Thoracic aorta (tissue), 2 donors: ENCODE data around the gene ZNF587B. TPM values are rescaled to one million over a fixed set of nuclear protein-coding genes. Genes with fewer than 3 reads are reported as not detected.
"Not testable (repeated sequence)": the region's sequence is repeated elsewhere in the genome, so short reads cannot be mapped to it uniquely, and the experiment has no call there.

Source experiments
- ATAC-seq: fragments of 150-250 bp; one replicate; pipeline ENCODE4 v1.8.0; 2017; ENCODE audit warnings: low read depth; ENCODE audit not compliant: insufficient number of reproducible peaks, low FRiP score
- DNase-seq: peaks from one replicate; pipeline ENCODE4 v3.0.0-alpha.2; 2020; ENCODE audit warnings: low spot score
- H3K27ac ChIP-seq, 2 donors: fragments of 200-600 bp; sonication (generic); 1 replicate in 1 of 2; 2 replicates in 1 of 2; pipeline ENCODE4 v1.5.1; 2016; ENCODE audit warnings: mild to moderate bottlenecking in 2 of 2, moderate library complexity in 2 of 2
- H3K27me3 ChIP-seq: fragments of 200-600 bp; sonication (generic); replicated peaks from 2 replicates; pipeline ENCODE4 v1.6.0; 2016; ENCODE audit warnings: mild to moderate bottlenecking; ENCODE audit not compliant: insufficient read depth
- H3K36me3 ChIP-seq: fragments of 200-600 bp; sonication (generic); one replicate; pipeline ENCODE4 v1.5.1; 2016
- H3K4me1 ChIP-seq, 2 donors: fragments of 200-600 bp; sonication (generic); 1 replicate in 1 of 2; 2 replicates in 1 of 2; pipeline versions ENCODE4 v1.5.1 to v1.6.0; 2016; ENCODE audit warnings: low read depth in 2 of 2, mild to moderate bottlenecking in 1 of 2; ENCODE audit not compliant: control insufficient read depth in 1 of 2
- H3K4me3 ChIP-seq: fragments of 200-600 bp; sonication (generic); 2 replicates; pipeline ENCODE4 v1.5.1; 2016; ENCODE audit warnings: mild to moderate bottlenecking
- H3K9me3 ChIP-seq: fragments of 200-600 bp; sonication (generic); 2 replicates; pipeline ENCODE4 v1.5.1; 2016
- CTCF ChIP-seq: fragments of 200-600 bp; sonication (generic); IDR thresholded peaks from one replicate; pipeline ENCODE4 v1.5.1; 2019; ENCODE audit warnings: antibody characterized with exemption
- total RNA-seq, 2 donors: library from RNA; depleted of rRNA; stranded (reverse); fragments of >200 nt; gene quantifications; one replicate each; pipeline versions ENCODE4 v1.1.0 to v1.2.3, GENCODE V29; 2016

The ZNF587B gene
- total RNA-seq, 2 donors from 2014 or later: 11.9 to 35.8 TPM

GRCh38 chr19:57850553-57851017 lies 20.5 kb downstream of the ZNF587B start:
- DNase-seq (no peak), ATAC-seq (no peak)
- peak overlapping the region; percentile 81 for H3K4me3 ChIP-seq
- H3K27me3 ChIP-seq: no peaks in the 10 kb centered on the region
- peaks cover 19% of the 10 kb centered on the region for H3K9me3 ChIP-seq
- H3K36me3 ChIP-seq: peaks cover 14% of the 10 kb centered on the region
- H3K4me1 ChIP-seq: peaks cover 0 to 8% of the 10 kb centered on the region in 2 donors
- TF ChIP-seq CTCF: no peak
- H3K27ac ChIP-seq: no peak overlapping the region

GRCh38 chr19:57851812-57852603 lies 21.9 kb downstream of the ZNF587B start:
- H3K4me1 ChIP-seq, H3K27me3 ChIP-seq, ATAC-seq, H3K4me3 ChIP-seq, DNase-seq, H3K27ac ChIP-seq: not testable (repeated sequence)
- peaks cover 23% of the 10 kb centered on the region for H3K9me3 ChIP-seq
- H3K36me3 ChIP-seq: peaks cover 24% of the 10 kb centered on the region

GRCh38 chr19:57854117-57854516 lies 24.0 kb downstream of the ZNF587B start:
- H3K4me3 ChIP-seq, H3K27me3 ChIP-seq, DNase-seq, H3K27ac ChIP-seq, ATAC-seq, H3K4me1 ChIP-seq: not testable (repeated sequence)
- Histone ChIP-seq H3K9me3 (peaks cover 38% of the 10 kb centered on the region), H3K36me3 (peaks cover 38% of the 10 kb centered on the region)

GRCh38 chr19:57862351-57862750 lies 32.3 kb downstream of the ZNF587B start:
- not testable (repeated sequence) for ATAC-seq, H3K27me3 ChIP-seq, H3K27ac ChIP-seq, DNase-seq, H3K4me1 ChIP-seq
- Histone ChIP-seq H3K9me3 (peaks cover 73% of the 10 kb centered on the region), H3K4me3 (peak overlapping the region; percentile 5), H3K36me3 (peaks cover 77% of the 10 kb centered on the region)

- H3K9me3 ChIP-seq: peaks cover 81% of the 10 kb centered on the region
These were observed 37.9 kb downstream of the ZNF587B start for GRCh38 chr19:57867868-57868492.

GRCh38 chr19:57869655-57870054 lies 39.6 kb downstream of the ZNF587B start:
- ATAC-seq, H3K4me3 ChIP-seq, DNase-seq, H3K27ac ChIP-seq, H3K4me1 ChIP-seq, H3K27me3 ChIP-seq: not testable (repeated sequence)
- Histone ChIP-seq H3K9me3 (peaks cover 90% of the 10 kb centered on the region), H3K36me3 (peaks cover 32% of the 10 kb centered on the region)

More at GRCh38 chr19:57867868-57868492, 37.9 kb downstream of the ZNF587B start:
- no peak for TF ChIP-seq CTCF
- H3K36me3 ChIP-seq: peaks cover 41% of the 10 kb centered on the region
- no peak overlapping the region for H3K27ac ChIP-seq
- H3K4me1 ChIP-seq: no peaks in the 10 kb centered on the region
- no peak for ATAC-seq
- no peak overlapping the region for H3K4me3 ChIP-seq
- no peak for DNase-seq
- no peaks in the 10 kb centered on the region for H3K27me3 ChIP-seq

GRCh38 chr19:57870225-57870624 lies 40.1 kb downstream of the ZNF587B start:
- ATAC-seq (no peak), DNase-seq (no peak)
- peaks cover 29% of the 10 kb centered on the region for H3K36me3 ChIP-seq
- H3K27me3 ChIP-seq: no peaks in the 10 kb centered on the region
- no peak overlapping the region for H3K4me3 ChIP-seq
- H3K27ac ChIP-seq: no peak overlapping the region
- TF ChIP-seq CTCF: no peak
- peaks cover 89% of the 10 kb centered on the region for H3K9me3 ChIP-seq
- H3K4me1 ChIP-seq: no peaks in the 10 kb centered on the region
